Bronchial epithelial cell (primary cell): ENCODE data around the gene TSNAX. TPM values are rescaled to one million over a fixed set of nuclear protein-coding genes. Genes with fewer than 3 reads are reported as not detected.
A peak's percentile ranks its signal among the peaks of the same experiment; 100 is the strongest.

Experiments
- DNase-seq: peaks from one replicate; pipeline ENCODE4 v3.0.0-alpha.2; 2010; ENCODE audit warnings: low read depth
- FAIRE-seq: peaks from 2 replicates; lab custom pipeline; 2011; peaks lifted over from hg19 to GRCh38; lab: Jason Lieb, UNC
- H3K27me3 ChIP-seq: 2 replicates; pipeline ENCODE4 v1.5.1; 2011; ENCODE audit warnings: low read length; ENCODE audit not compliant: control insufficient read depth, insufficient read depth
- H3K36me3 ChIP-seq: 2 replicates; pipeline ENCODE4 v1.5.1; 2011; ENCODE audit warnings: low read length; ENCODE audit not compliant: control insufficient read depth, insufficient read depth
- H3K4me3 ChIP-seq: 2 replicates; pipeline ENCODE4 v1.5.1; 2011; ENCODE audit warnings: mild to moderate bottlenecking, low read depth, low read length, control low read depth
- CTCF ChIP-seq: IDR thresholded peaks from 2 replicates; pipeline ENCODE4 v1.5.1; 2011; ENCODE audit warnings: mild to moderate bottlenecking, moderate library complexity, low read length, control low read depth, inconsistent platforms; ENCODE audit not compliant: insufficient read depth, severe bottlenecking
- total RNA-seq: library from RNA; depleted of rRNA; stranded (reverse); fragments of >200 nt; gene quantifications from 2 replicates; pipeline ENCODE4 v1.2.1, GENCODE V29; 2014

TSNAX gene
- total RNA-seq, 1 donor from 2014 or later = 27.1 TPM

GRCh38 chr1:231581859-231582258 is 53.4 kb downstream of the TSNAX start:
- no peak for DNase-seq
- Histone ChIP-seq H3K4me3 (no peak overlapping the region), H3K36me3 (no peaks in the 10 kb centered on the region), H3K27me3 (no peaks in the 10 kb centered on the region)
- no peak for TF ChIP-seq CTCF
- FAIRE-seq = no peak

DNA sequence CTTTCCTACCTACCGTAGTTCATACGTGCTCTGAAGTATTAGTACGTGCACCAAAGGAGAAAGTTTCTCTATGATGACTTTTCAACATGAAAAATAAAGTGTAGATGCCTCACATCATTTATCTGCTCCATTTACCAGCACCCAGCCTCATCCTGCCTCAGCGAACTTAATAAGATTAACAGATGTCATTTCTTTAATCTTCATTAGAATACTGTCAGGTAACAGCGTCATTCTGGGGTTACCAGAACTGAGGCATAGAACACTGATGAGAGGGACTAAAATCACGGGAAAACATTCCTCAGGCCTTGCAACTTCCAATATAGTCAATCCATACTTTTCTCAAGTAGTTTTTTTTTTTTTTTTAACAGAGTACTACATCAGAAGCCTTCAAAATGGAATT is 54.9 kb downstream of the TSNAX start:
- TF ChIP-seq CTCF = no peak
- DNase-seq = no peak
- Histone ChIP-seq H3K36me3 (no peaks in the 10 kb centered on the region), H3K27me3 (no peaks in the 10 kb centered on the region), H3K4me3 (no peak overlapping the region)
- no peak for FAIRE-seq

DNA sequence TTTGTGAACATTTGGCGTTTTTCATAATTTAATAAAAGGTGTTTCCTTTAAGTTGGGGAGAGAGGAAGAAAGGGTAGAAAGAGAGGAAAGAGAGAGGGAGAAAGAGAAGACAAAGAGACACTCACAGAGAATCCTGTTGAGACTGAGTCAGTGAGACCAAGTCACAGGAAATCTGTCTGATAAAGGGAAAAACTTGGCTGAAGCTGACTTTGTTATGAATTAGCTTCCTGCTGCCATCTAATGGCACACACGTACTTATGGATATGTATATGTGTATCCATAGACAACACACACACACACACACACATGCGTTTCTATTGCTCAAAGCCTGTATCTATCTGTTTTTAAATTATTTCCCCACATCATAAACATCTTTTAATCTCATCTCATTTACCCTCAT is 55.6 kb downstream of the TSNAX start:
- no peaks in the 10 kb centered on the region for H3K27me3 ChIP-seq
- no peak overlapping the region for H3K4me3 ChIP-seq
- TF ChIP-seq CTCF = peak; percentile 1
- FAIRE-seq = no peak
- DNase-seq = peak; percentile 70
- H3K36me3 ChIP-seq = no peaks in the 10 kb centered on the region

GRCh38 chr1:231584921-231585320 is 56.5 kb downstream of the TSNAX start:
- no peak overlapping the region for H3K4me3 ChIP-seq
- H3K27me3 ChIP-seq = no peaks in the 10 kb centered on the region
- FAIRE-seq (no peak), DNase-seq (no peak)
- H3K36me3 ChIP-seq = no peaks in the 10 kb centered on the region
- TF ChIP-seq CTCF = no peak

DNA sequence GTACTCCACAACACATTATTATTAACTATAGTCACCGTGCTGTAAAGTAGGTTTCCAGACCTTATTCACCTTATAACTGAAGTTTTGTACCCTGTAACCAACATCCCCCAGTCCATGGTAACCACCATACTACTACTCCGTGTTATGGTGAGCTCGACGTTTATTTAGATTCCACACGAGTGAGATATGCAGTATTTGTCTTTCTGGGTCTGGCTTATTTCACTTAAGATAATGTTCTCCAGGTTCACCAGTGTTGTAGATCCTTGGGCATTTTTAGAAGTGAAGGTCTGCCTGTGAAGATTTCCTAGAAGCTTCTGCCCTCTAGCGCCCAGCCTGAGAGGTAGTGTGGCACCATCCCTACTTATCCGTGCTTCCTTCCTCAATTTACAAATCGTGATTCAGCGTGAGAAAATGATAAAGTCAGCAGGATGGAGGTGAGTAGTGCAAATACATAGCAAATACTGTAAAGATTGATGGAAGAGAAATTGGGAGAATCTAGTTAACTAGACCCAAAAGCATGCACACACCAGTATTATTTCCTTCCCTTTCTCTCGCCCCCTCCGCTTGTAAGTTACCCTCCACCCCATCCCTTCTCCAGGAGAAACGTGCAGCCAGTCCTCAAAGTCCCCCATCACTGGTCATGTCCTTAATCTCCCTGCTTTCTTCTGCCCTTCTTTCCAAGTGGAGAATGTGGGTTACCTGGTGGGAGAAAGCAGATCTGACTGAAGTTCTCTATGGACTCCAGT is 62.2 kb downstream of the TSNAX start:
- Histone ChIP-seq H3K36me3 (no peaks in the 10 kb centered on the region), H3K27me3 (no peaks in the 10 kb centered on the region), H3K4me3 (no peak overlapping the region)
- DNase-seq = peak; percentile 72
- FAIRE-seq = no peak
- TF ChIP-seq CTCF = peak; percentile 76

DNA sequence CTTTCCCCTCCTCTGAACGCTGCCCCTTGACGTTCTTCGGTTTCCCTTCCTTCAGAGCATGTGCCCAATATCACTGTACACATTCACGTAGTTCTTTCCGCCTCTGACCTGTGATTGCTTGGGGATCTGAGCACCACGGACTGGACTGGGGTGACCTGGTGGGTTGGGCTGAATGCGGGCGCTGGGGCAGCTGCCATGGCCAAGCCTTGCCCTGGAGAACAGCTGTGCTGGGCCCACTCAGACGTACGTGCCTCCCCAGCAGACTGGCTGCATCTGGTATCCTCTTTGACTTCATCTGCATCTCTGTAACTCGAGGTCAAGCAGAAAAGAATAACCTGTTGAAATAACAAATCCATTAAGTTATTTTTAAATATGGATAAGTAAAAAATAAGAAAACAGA is 63.0 kb downstream of the TSNAX start:
- no peak for TF ChIP-seq CTCF
- no peaks in the 10 kb centered on the region for H3K27me3 ChIP-seq
- no peaks in the 10 kb centered on the region for H3K36me3 ChIP-seq
- H3K4me3 ChIP-seq = no peak overlapping the region
- no peak for DNase-seq
- FAIRE-seq = no peak
